Measurements from ENCODE around the gene DCAKD.

DNA sequence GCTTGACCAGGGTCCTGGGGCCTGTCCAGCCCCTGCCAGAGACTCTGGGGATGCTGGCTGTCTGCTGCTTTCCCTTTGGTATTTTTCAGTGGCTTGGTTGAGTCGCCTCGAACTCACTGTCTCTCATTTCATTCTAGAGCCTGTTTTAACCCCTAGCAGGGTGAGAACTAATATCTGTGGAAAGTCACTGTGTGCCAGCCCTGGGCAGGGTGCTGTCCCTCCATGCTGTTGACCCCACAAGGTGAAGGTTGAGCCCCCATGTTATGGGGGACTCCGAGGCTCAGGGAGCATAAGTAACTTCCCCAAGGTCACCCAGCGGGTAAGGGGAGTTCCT lies 33.0 kb downstream of the DCAKD start:
- no peak for TF ChIP-seq POLR2AphosphoS5 (IDR thresholded peaks at IDR 0.05; ENCODE audit: low read depth, low read length)
- no peak for TF ChIP-seq POLR2A (IDR thresholded peaks at IDR 0.05; ENCODE audit: low read depth, low read length)

All from GM12891 (cell line).